ENCODE data around the gene NPPB.

- TF ChIP-seq CTCF (IDR thresholded peaks at IDR 0.05) = no peak
- TF ChIP-seq POLR2A (IDR thresholded peaks at IDR 0.05) = no peak
- no peak for TF ChIP-seq POLR2AphosphoS5 (IDR thresholded peaks at IDR 0.05)
Observed at GRCh38 chr1:11882814-11883538, 24.2 kb upstream of the NPPB start.

Data from prostate gland (tissue), 2 donors.